ENCODE measurements around the gene FXYD4.

FXYD4 gene

GRCh38 chr10:43360086-43360485 lies 11.3 kb upstream of the FXYD4 start:
- DNase-seq (ENCODE audit: low spot score) = no peak
- in situ Hi-C loops (cut with MboI; ENCODE audit: low sequenced_read_pairs, unreplicated experiment) = no loop called here
- TF ChIP-seq CTCF (IDR thresholded peaks at IDR 0.05; ENCODE audit: borderline replicate concordance, control extremely low read depth, extremely low read depth, insufficient read depth, missing control alignments) = no peak

DNA sequence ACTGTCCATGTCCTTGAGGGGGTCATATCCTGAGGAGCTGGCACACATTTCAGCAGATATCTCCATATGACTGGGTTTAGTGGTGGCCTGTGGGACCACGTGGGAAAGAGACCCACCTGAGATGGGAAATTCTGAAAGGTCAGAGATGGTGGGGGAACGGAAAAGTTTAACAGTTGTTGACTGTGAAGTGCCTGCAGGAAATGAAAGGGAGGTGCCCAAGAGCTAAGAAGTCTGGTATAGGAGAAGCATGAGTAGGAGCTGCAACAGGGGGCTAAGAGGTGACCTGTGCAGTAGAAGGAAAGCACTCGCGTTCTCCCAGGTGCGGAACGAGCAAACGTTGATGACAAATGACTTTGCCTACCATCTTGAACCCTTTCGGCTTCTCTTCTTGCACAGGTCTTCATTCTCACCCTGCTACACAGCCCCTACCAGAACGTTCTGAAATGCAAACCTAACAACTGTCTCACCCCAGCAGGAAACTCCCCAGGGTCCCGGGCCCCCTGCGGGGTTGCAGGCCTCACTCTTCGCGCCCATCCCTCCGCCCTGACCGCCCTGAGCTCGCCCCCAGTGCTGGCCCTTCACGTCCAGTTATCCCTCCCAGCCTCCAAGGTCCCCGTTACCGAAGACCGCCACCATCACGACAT lies 9.8 kb upstream of the FXYD4 start:
- in situ Hi-C loops (cut with MboI; ENCODE audit: low sequenced_read_pairs, unreplicated experiment) = no loop called here
- DNase-seq (ENCODE audit: low spot score) = no peak
- TF ChIP-seq CTCF (IDR thresholded peaks at IDR 0.05; ENCODE audit: borderline replicate concordance, control extremely low read depth, extremely low read depth, insufficient read depth, missing control alignments) = no peak

- TF ChIP-seq CTCF (IDR thresholded peaks at IDR 0.05; ENCODE audit: borderline replicate concordance, control extremely low read depth, extremely low read depth, insufficient read depth, missing control alignments) = peak; percentile 56
- peak; percentile 98 for DNase-seq (ENCODE audit: low spot score)
- in situ Hi-C loops (cut with MboI; ENCODE audit: low sequenced_read_pairs, unreplicated experiment) = no loop called here
Measured at GRCh38 chr10:43362191-43362839, 9.1 kb upstream of the FXYD4 start.

- in situ Hi-C loops (cut with MboI; ENCODE audit: low sequenced_read_pairs, unreplicated experiment) = no loop called here
- TF ChIP-seq CTCF (IDR thresholded peaks at IDR 0.05; ENCODE audit: borderline replicate concordance, control extremely low read depth, extremely low read depth, insufficient read depth, missing control alignments) = no peak
Measured at GRCh38 chr10:43365001-43365400, 6.4 kb upstream of the FXYD4 start.

GRCh38 chr10:43369921-43370320 lies 1.5 kb upstream of the FXYD4 start:
- no peak for TF ChIP-seq CTCF (IDR thresholded peaks at IDR 0.05; ENCODE audit: borderline replicate concordance, control extremely low read depth, extremely low read depth, insufficient read depth, missing control alignments)
- in situ Hi-C loops (cut with MboI; ENCODE audit: low sequenced_read_pairs, unreplicated experiment) = no loop called here

More at GRCh38 chr10:43365001-43365400, 6.4 kb upstream of the FXYD4 start:
- no peak for DNase-seq (ENCODE audit: low spot score)

GRCh38 chr10:43370671-43371215 lies 693 bp upstream of the FXYD4 start:
- DNase-seq (ENCODE audit: low spot score) = no peak
- in situ Hi-C loops (cut with MboI; ENCODE audit: low sequenced_read_pairs, unreplicated experiment) = no loop called here
- TF ChIP-seq CTCF (IDR thresholded peaks at IDR 0.05; ENCODE audit: borderline replicate concordance, control extremely low read depth, extremely low read depth, insufficient read depth, missing control alignments) = no peak

More at GRCh38 chr10:43369921-43370320, 1.5 kb upstream of the FXYD4 start:
- DNase-seq (ENCODE audit: low spot score) = no peak
